Measurements from ENCODE around the gene PCGF6.
"Not testable (repeated sequence)": the region's sequence is repeated elsewhere in the genome, so short reads cannot be mapped to it uniquely, and the experiment has no call there.

The PCGF6 gene

DNA sequence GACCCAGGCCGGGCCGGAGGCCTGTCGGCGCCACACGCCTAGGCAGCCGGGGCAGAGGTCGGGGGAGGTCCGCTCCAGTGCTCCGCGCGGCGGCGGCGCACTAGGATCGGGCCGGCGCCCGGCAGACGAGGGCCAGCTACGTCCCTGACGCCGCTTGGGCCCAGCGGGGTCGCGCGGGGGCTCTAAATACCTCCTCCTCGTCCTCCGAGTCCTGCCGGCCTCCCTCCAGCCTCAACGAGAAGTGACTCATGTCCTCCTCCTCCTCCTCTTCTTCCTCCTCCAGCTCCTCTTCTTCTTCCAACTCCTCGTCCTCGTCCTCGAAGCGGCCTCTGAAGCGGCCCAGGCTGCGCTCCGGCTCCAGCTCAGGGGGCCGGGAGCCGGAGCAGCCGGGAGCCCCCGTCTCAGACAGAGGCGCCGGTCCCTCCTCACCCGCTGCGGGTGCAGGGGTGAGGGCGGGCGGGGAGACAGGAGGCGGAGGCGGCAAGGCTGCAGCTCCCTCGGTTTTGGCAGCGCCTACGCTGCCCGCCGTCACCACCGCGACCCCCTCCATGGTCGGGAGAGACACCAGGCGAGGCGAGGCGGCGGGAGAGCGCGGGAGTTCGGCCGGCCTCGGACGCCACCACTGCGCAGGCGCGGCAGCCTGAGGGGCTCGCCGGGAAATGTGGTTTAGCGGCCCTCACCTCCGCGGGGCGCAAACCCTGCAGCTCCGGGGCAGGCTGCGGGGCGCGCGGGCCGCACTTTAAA, at the start of gene PCGF6:
PCGF6 (minus strand) TSS at position 624 of the 744 bp plus-strand sequence; CDS start at position 550, 74 bp downstream.
- DNase-seq, result peak; percentile 88

DNA sequence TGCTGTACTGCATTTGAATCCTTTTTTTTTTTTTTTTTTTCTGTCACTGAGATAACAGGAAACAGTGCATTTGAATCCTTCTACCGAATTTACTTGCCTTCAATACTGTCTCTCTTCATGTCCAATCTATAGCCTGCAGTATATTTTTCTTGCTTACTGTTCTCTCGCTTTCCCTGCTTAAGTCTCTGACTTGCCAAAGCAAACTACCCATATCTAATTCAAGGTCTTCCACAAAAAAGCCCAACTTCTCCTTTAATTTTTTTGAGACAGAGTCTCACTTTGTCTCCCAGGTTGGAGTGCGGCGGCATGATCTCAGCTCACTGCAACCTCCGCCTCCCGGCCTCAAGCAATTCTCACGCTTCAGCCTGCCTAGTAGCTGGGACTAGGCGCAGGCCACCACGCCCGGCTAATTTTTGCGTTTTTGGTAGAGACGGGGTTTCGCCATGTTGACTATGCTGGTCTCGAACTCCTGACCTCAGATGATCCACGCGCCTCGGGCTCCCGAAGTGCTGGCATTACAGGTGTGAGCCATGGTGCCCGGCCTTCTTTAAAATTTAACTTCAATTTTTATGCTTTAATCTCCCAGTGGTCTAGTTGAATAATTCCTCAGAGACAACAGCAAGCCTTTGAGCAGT, 46.4 kb upstream of the PCGF6 start:
- DNase-seq, result peak; percentile 15

GRCh38 chr10:103396789-103397087, 45.8 kb upstream of the PCGF6 start:
- no peak for DNase-seq

DNA sequence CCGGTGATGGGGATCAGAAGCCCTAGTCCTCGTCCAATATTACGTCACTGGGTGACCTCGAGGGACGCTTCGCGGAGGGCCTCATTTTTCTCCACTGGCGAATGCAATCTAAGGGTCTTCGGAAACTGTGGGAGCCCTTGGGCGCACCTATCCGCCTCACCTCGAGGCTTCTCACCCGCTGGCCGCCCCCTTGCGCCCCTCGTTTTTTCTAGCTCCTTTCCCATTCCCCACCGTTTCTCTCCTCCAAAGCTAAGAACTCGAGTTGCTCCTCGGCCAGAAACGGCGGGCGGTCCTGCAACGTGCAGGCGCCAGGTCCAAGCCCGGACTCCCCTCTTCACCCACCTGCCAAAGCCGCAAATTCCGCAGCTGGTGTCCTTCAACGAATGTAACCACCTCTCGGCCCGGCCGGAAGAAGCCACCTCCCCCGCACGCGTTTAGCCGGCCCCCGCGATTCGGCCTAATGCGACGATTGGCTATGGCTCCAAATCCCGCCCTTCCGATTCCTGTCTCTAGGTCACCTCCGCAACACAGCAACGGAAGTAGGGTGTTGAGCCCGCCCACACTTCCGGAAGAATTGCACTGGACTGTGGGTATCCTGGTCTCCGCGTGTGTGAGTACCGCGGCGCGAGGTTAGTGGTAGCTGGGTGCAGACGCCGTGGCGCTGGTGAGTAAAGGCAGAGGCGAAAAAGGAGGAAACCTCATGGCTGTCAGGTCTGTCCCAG, 45.3 kb upstream of the PCGF6 start, which contains the start of the genes ATP5MK and PDCD11:
ATP5MK (minus strand) TSS at position 409 of the 722 bp plus-strand sequence. CDS start 4,018 bp downstream, outside the sequence.
PDCD11 (plus strand) TSS at position 560 of the 722 bp plus-strand sequence. CDS start 1,801 bp downstream, outside the sequence.
- peak; percentile 97 for DNase-seq

DNA sequence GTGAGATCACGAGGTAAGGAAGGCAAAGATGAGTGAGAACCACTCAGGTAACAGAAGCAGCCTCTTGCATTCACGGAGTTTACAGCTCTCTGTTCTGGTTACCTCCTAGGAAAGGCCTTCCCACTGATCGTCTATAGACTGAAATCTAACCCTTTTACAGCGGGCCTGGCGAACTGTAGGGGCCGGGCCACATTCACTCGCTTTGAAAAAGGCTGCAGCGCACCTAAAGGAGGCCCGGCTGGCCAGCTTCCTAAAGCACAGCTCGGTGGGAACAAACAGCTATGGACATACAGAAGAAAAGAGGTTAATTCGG, 44.8 kb upstream of the PCGF6 start:
- peak; percentile 18 for DNase-seq

- DNase-seq, result no peak
Observed at GRCh38 chr10:103394180-103394579, 43.2 kb upstream of the PCGF6 start.

DNA sequence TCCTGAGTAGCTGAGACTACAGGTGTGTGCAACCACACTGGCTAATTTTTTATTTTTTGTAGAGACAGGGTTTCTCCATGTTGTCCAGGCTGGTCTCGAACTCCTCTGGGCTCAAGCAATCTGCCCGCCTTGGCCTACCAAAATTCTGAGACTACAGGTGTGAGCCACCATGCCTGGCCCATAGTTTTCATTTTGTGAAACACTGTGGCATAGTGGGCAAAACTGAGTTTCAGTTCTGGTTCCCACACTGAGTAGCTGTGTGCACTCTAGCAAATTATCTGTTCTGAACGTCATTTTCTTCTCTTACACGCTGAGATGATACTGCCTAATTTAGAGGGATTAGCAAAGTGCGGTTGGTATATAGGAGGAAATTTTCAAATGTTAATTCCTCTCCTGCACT, 31.8 kb upstream of the PCGF6 start:
- DNase-seq, result no peak

DNA sequence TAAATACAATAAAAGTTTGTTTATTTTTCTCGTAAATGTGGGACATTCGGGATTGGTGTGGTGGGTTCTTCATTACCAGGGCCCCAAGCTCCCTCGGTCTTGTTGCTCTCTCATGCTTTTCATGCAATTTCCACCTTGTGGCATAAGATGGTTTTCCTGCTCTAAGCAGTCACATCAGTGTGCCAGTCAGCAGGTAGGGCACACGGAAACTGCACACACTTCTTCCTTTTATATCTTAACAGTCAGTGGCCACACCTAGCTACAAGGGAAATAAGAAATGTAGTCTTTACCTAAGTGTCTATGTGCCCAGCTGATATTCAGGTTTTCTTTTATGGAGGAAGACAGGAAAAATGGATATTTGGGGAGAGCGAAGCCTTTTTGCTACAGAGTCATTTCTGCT, 23.3 kb upstream of the PCGF6 start:
- DNase-seq, result no peak

- no peak for DNase-seq
Observed at GRCh38 chr10:103373544-103373943, 22.6 kb upstream of the PCGF6 start.

GRCh38 chr10:103367782-103368518, 17.0 kb upstream of the PCGF6 start, which contains the start of gene TAF5:
Gene TAF5 (plus strand): TSS chr10:103367976. CDS start chr10:103367990, 14 bp downstream.
- DNase-seq, result peak; percentile 95

GRCh38 chr10:103367379-103367781, 16.4 kb upstream of the PCGF6 start:
- peak; percentile 48 for DNase-seq

- DNase-seq, result not testable (repeated sequence)
Observed at GRCh38 chr10:103360791-103361190, 9.9 kb upstream of the PCGF6 start.

- not testable (repeated sequence) for DNase-seq
Observed at GRCh38 chr10:103359493-103359892, 8.6 kb upstream of the PCGF6 start.

DNA sequence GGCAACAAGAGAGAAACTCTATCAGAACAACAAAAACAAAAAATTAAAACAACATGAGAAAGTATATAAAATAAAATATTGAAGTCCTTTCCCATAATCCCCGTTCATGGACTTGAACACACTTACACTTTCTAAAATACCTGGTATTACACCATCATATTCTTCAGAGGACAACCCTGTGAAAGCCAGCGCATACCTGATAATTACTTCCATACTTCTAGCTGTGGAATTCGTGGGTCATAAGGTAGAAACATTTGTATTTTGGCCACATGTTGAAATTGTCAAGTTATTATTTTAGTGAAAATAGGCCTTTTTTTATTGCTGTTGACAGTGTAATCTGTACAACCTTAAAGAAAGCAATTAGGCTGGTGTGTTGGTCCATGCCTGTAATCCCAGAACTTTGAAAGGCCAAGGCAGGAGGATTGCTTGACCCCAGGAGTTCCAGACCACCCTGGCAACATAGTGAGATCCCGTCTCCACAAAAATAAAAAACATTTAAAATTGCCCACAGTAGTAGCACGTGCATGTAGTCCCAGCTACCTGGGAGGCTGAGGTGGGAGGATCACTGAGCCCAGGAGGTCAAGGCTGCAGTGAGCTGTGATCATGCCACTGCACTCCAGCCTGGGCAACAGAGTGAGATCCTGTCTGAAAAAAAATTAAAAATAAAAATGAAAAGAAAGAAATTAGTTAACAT, 5.1 kb upstream of the PCGF6 start:
- DNase-seq, result no peak

- DNase-seq, result not testable (repeated sequence)
Observed at GRCh38 chr10:103354567-103354966, 3.6 kb upstream of the PCGF6 start.

DNA sequence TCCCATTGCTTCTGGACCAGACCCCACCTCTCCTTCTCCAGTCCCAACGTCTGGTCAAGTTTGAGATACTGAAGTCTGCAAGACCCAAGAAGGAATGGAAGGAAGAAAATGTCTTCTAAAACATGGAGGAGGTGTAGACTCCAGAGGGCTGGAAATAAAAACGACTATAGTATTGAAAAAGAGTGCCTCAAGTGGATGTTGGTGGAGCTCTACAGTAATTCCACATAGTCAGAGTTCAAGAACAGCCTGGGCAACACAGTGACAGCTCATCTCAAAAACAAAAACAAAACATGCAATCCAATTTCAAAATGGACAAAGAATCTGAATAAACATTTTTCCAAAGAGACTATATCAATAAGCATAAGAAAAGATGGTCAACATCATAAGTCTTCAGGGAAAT, 2.3 kb upstream of the PCGF6 start:
- no peak for DNase-seq

DNA sequence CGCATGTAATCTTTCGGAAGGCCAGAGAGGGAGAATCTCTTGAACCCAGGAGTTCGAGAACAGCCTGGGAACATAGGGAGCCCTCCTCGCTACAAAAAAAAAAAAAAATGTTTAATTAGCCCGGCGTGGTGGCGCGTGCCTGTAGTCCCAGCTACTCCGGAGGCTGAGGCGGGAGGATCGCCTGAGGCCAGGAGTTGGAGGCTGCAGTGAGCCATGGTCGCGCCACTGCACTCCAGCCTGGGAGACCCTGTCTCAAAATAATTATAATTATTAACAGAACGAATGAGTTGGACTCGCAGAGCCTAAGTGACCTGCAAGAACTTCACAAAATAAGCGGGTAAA, 794 bp downstream of the PCGF6 start:
- no peak for DNase-seq

- no peak for DNase-seq
Observed at GRCh38 chr10:103336370-103336769, 14.6 kb downstream of the PCGF6 start.

GRCh38 chr10:103334567-103334966, 16.4 kb downstream of the PCGF6 start:
- DNase-seq, result no peak

DNA sequence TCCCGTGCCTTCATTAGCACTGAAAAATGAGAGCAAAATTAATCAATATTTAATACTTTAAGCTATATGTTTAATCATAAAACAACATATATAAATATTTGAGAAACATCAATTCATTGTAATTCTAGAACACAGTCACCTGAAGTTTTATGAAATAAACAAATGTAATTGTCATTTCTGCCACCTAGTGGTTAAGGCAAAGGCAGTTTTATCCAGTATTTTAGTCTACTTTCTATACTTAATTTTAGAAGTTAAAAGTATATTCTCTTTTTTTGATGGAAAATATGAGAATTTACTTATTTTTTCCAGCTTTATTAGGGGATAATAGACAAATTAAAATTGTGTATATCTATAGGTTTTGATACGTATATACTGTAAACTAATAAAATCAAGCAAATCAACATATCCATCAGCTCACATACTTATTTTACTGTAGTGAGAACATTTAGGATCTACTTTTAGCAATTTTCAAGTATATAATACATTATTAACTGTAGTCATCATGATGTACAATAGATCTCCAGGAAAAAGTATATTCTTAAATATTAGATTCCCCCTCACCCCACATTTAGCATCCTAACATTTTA, 16.9 kb downstream of the PCGF6 start:
- DNase-seq, result peak; percentile 5

DNA sequence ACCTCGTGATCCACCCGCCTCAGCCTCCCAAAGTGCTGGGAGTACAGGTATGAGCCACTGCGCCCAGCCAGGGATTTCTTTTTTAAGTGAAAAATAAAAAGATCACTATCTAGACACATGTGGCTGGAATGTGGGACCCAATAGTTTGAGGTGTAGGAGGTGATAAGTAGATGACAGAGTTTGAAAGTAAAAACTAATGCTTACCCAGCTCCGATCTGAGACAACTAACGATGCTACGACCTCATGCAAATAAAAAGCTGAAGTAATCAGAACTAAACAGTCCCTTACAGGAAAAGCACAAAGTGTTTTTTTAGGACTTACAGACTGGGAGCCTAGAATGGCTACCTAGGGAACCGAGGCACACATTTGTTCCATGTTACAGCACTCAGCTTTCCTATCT, 23.0 kb downstream of the PCGF6 start:
- DNase-seq, result no peak

DNA sequence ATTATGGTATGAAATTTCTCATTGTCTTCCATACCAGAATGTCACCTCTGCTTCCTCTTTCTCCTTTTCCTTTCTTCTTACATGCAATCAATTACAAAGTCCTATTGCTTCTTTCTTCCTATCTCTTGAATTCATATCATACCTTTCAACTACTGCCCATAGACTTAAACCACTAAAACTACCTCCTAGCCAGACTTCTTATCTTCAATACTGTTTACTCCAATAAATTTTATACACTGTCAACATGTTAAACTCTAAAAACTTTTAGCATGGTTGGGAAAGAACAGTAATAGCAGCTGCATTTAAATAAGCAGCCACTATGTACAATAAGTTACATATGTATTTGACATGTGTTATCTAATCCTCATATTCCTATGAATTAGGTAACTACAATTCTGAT, 34.9 kb downstream of the PCGF6 start:
- DNase-seq, result no peak

All from NCI-H69 (cell line).